Panc1 (cell line): Measurements from ENCODE around the gene ARHGAP20. TPM values are rescaled to one million over a fixed set of nuclear protein-coding genes. Genes with fewer than 3 reads are reported as not detected.

ENCODE experiments used
- ATAC-seq: fragments of 200-7000 bp; cut with Tn5 transposase; 2 replicates; pipeline ENCODE4 v1.9.1; 2020; ENCODE audit warnings: mild to moderate bottlenecking, moderate library complexity
- BruUV-seq: library from RNA; stranded (reverse); fragments of 400-500 nt; replicated peaks from 2 replicates; lab custom pipeline; 2021; lab: Mats Ljungman, UMichigan
- CTCF ChIA-PET: fragments of 300-600 bp; sonication (Branson Sonifier 250); formaldehyde crosslinking; loops from one replicate; lab custom pipeline; 2022; ENCODE audit warnings: antibody characterized with exemption; lab: Charles Lee
- POLR2A ChIA-PET: fragments of 300-600 bp; sonication (Branson Sonifier 250); formaldehyde crosslinking; loops from one replicate; lab custom pipeline; 2022; ENCODE audit warnings: antibody characterized with exemption; lab: Charles Lee
- DNase-seq: peaks from one replicate; pipeline ENCODE4 v3.0.0-alpha.2; 2010; ENCODE audit warnings: low read depth, low spot score
- H3K27ac ChIP-seq: 2 replicates; pipeline ENCODE4 v1.5.1; 2011; ENCODE audit warnings: mild to moderate bottlenecking, low read length, inconsistent platforms
- H3K27me3 ChIP-seq: fragments of 200-500 bp; sonication (Bioruptor generic); 2 replicates; pipeline ENCODE4 v1.6.0; 2014; ENCODE audit warnings: low read length, inconsistent platforms; ENCODE audit not compliant: control insufficient read depth, insufficient read depth
- H3K36me3 ChIP-seq: fragments of 200-500 bp; sonication (Bioruptor generic); 2 replicates; pipeline ENCODE4 v1.5.1; 2014; ENCODE audit warnings: inconsistent platforms, mild to moderate bottlenecking, low read length, moderate library complexity; ENCODE audit not compliant: control insufficient read depth, insufficient read depth
- H3K4me1 ChIP-seq: 2 replicates; pipeline ENCODE4 v1.5.1; 2011; ENCODE audit warnings: inconsistent platforms, mild to moderate bottlenecking, low read length, moderate library complexity; ENCODE audit not compliant: control insufficient read depth, insufficient read depth
- H3K4me3 ChIP-seq, 2 experiments: 2 replicates each; pipeline ENCODE4 v1.5.1; 2011 to 2012; ENCODE audit warnings: low read depth in 2 of 2, low read length in 2 of 2, mild to moderate bottlenecking in 2 of 2, inconsistent platforms in 1 of 2, moderate library complexity in 1 of 2
- H3K9me3 ChIP-seq: fragments of 200-500 bp; sonication (Bioruptor generic); 2 replicates; pipeline ENCODE4 v1.5.1; 2014; ENCODE audit warnings: low read depth, mild to moderate bottlenecking, inconsistent platforms, low read length, moderate library complexity; ENCODE audit not compliant: control insufficient read depth, insufficient read depth
- CTCF ChIP-seq: fragments of 450-650 bp; IDR thresholded peaks from 2 replicates; pipeline ENCODE4 v1.5.1; 2017; ENCODE audit warnings: mild to moderate bottlenecking
- POLR2AphosphoS5 ChIP-seq: IDR thresholded peaks from 2 replicates; pipeline ENCODE4 v1.6.1; 2012; ENCODE audit warnings: mild to moderate bottlenecking, low read depth, low read length, moderate library complexity
- REST ChIP-seq, 2 experiments: IDR thresholded peaks; 2 replicates each; pipeline ENCODE4 v1.6.1; 2011 to 2012; ENCODE audit warnings: low read depth in 2 of 2, control low read depth in 1 of 2, low read length in 1 of 2, mild to moderate bottlenecking in 1 of 2, moderate library complexity in 1 of 2; ENCODE audit not compliant: insufficient read depth in 1 of 2
- SIN3A ChIP-seq: IDR thresholded peaks from 2 replicates; pipeline ENCODE4 v1.6.1; 2012; ENCODE audit warnings: low read depth, mild to moderate bottlenecking, low read length, moderate library complexity, borderline replicate concordance; ENCODE audit not compliant: insufficient read depth
- TCF7L2 ChIP-seq: IDR thresholded peaks from 2 replicates; pipeline ENCODE4 v1.6.1; 2011; ENCODE audit warnings: mild to moderate bottlenecking, low read depth, low read length, inconsistent platforms
- in situ Hi-C: cut with HindIII; loops from 2 replicates; pipeline ENCODE4 v1.10.0; 2016; ENCODE audit warnings: low sequenced_read_pairs, low pct_unique_long_range_greater_than_20kb
- intact Hi-C: fragments of 100-400 bp; cut with micrococcal nuclease; formaldehyde crosslinking; loops from one replicate; pipeline ENCODE4 v1.10.0; 2022; ENCODE audit not compliant: unreplicated experiment
- total RNA-seq: library from RNA; stranded (reverse); gene quantifications from one replicate; pipeline ENCODE4 v1.2.1, GENCODE V29; 2021; ENCODE audit not compliant: unreplicated experiment

ARHGAP20 gene
- total RNA-seq, 1 experiment from 2014 or later = 0.05 TPM

- POLR2A ChIA-PET = no interaction called here
- CTCF ChIA-PET = no interaction called here
- intact Hi-C loops (no loop called here), in situ Hi-C loops (no loop called here)
- no peak overlapping the region for H3K4me3 ChIP-seq
- H3K9me3 ChIP-seq = no peaks in the 10 kb centered on the region
- no peaks in the 10 kb centered on the region for H3K4me1 ChIP-seq
- H3K36me3 ChIP-seq = no peaks in the 10 kb centered on the region
- no TSS peak for BruUV-seq
- DNase-seq (no peak), ATAC-seq (peak; percentile 41)
- 0 out of 2 replicates have a peak, but pooled peaks cover 2% of the 10 kb centered on the region for H3K27me3 ChIP-seq
- TF ChIP-seq POLR2AphosphoS5 (no peak), SIN3A (no peak), TCF7L2 (no peak), CTCF (no peak), REST (IDR thresholded peaks at IDR 0.05; ENCODE audit: insufficient read depth in 1 of 2, low read depth in 2 of 2, low read length in 1 of 2) (no peak)
- H3K27ac ChIP-seq = no peak overlapping the region
These were observed 146.6 kb downstream of the ARHGAP20 start for GRCh38 chr11:110565357-110566336.

- in situ Hi-C loops = no loop called here
- no peak for DNase-seq
- TF ChIP-seq SIN3A (no peak), REST (IDR thresholded peaks at IDR 0.05; ENCODE audit: insufficient read depth in 1 of 2, low read depth in 2 of 2, low read length in 1 of 2) (no peak), POLR2AphosphoS5 (no peak), TCF7L2 (no peak), CTCF (no peak)
- H3K27me3 ChIP-seq = 0 out of 2 replicates have a peak, but pooled peaks cover 2% of the 10 kb centered on the region
- no peak overlapping the region for H3K27ac ChIP-seq
- H3K4me3 ChIP-seq = no peak overlapping the region
- no TSS peak for BruUV-seq
- intact Hi-C loops = no loop called here
- CTCF ChIA-PET = no interaction called here
- H3K36me3 ChIP-seq = no peaks in the 10 kb centered on the region
- H3K4me1 ChIP-seq = no peaks in the 10 kb centered on the region
- POLR2A ChIA-PET = no interaction called here
- peak; percentile 50; the same call in 1 of the 2 replicates for ATAC-seq
- H3K9me3 ChIP-seq = no peaks in the 10 kb centered on the region
These were observed 147.4 kb downstream of the ARHGAP20 start for GRCh38 chr11:110564676-110565356.
